SIG-M5 treated with dmso at 0.1 percent for 504 hours (cell line): Measurements from ENCODE around the gene ANKRD24.
A peak's percentile ranks its signal among the peaks of the same experiment; 100 is the strongest.
"Not testable (repeated sequence)": the region's sequence is repeated elsewhere in the genome, so short reads cannot be mapped to it uniquely, and the experiment has no call there.

ENCODE experiments used
- DNase-seq: peaks from one replicate; lab custom pipeline; 2025; ENCODE audit not compliant: unreplicated experiment; lab: John Stamatoyannopoulos, UW

ANKRD24 gene

GRCh38 chr19:4197625-4198466, 15.4 kb downstream of the ANKRD24 start:
- DNase-seq: no peak

- DNase-seq: no peak
Measured at GRCh38 chr19:4198467-4199126, 16.1 kb downstream of the ANKRD24 start.

GRCh38 chr19:4199699-4200293, 17.3 kb downstream of the ANKRD24 start:
- no peak for DNase-seq

- DNase-seq: no peak
Measured at GRCh38 chr19:4200940-4201542, 18.6 kb downstream of the ANKRD24 start.

GRCh38 chr19:4201798-4202197, 19.3 kb downstream of the ANKRD24 start:
- DNase-seq: no peak

GRCh38 chr19:4206818-4207484, 24.5 kb downstream of the ANKRD24 start:
- DNase-seq: peak; percentile 58

GRCh38 chr19:4208385-4209094, 26.1 kb downstream of the ANKRD24 start:
- peak; percentile 52 for DNase-seq

GRCh38 chr19:4210166-4210731, 27.8 kb downstream of the ANKRD24 start:
- no peak for DNase-seq

GRCh38 chr19:4213116-4213515, 30.6 kb downstream of the ANKRD24 start:
- no peak for DNase-seq

GRCh38 chr19:4215807-4216206, 33.3 kb downstream of the ANKRD24 start:
- no peak for DNase-seq

GRCh38 chr19:4216846-4217245, 34.4 kb downstream of the ANKRD24 start:
- DNase-seq: no peak

GRCh38 chr19:4217429-4218264, 35.2 kb downstream of the ANKRD24 start:
- DNase-seq: no peak

GRCh38 chr19:4218523-4218922, 36.0 kb downstream of the ANKRD24 start:
- not testable (repeated sequence) for DNase-seq

- DNase-seq: no peak
Measured at GRCh38 chr19:4220188-4220587, 37.7 kb downstream of the ANKRD24 start.

GRCh38 chr19:4224470-4224869, 42.0 kb downstream of the ANKRD24 start:
- no peak for DNase-seq

GRCh38 chr19:4225885-4226284, 43.4 kb downstream of the ANKRD24 start:
- DNase-seq: no peak

- DNase-seq: no peak
Measured at GRCh38 chr19:4227771-4228170, 45.3 kb downstream of the ANKRD24 start.

GRCh38 chr19:4228765-4229178, 46.3 kb downstream of the ANKRD24 start:
- no peak for DNase-seq
